Neuronal stem cell (in vitro differentiated cells): ENCODE results near the gene CDSN.
"Not testable (repeated sequence)": the region's sequence is repeated elsewhere in the genome, so short reads cannot be mapped to it uniquely, and the experiment has no call there.

Experiments used
- DNase-seq: peaks from one replicate; pipeline ENCODE4 v3.0.0-alpha.2; 2013; ENCODE audit warnings: low spot score
- H2AFZ ChIP-seq: one replicate; pipeline ENCODE4 v1.6.1; 2013; ENCODE audit warnings: mild to moderate bottlenecking, low read length, inconsistent platforms
- H2AK5ac ChIP-seq: 2 replicates; pipeline ENCODE4 v1.6.1; 2013; ENCODE audit warnings: low read depth, mild to moderate bottlenecking, inconsistent platforms, low read length, moderate library complexity, mixed read lengths
- H2BK120ac ChIP-seq: 2 replicates; pipeline ENCODE4 v1.6.1; 2013; ENCODE audit warnings: low read depth, mild to moderate bottlenecking, inconsistent platforms, low read length, moderate library complexity, mixed read lengths
- H2BK12ac ChIP-seq: one replicate; pipeline ENCODE4 v1.6.1; 2013; ENCODE audit warnings: low read length, inconsistent platforms
- H2BK15ac ChIP-seq: 2 replicates; pipeline ENCODE4 v1.6.1; 2013; ENCODE audit warnings: mild to moderate bottlenecking, low read length, inconsistent platforms, mixed read lengths
- H2BK5ac ChIP-seq: one replicate; pipeline ENCODE4 v1.6.1; 2013; ENCODE audit warnings: inconsistent platforms, mild to moderate bottlenecking, low read length, moderate library complexity
- H3K14ac ChIP-seq: one replicate; pipeline ENCODE4 v1.6.1; 2013; ENCODE audit warnings: low read length, inconsistent platforms
- H3K18ac ChIP-seq: 2 replicates; pipeline ENCODE4 v1.6.1; 2013; ENCODE audit warnings: low read length, inconsistent platforms
- H3K23ac ChIP-seq: 2 replicates; pipeline ENCODE4 v1.6.1; 2013; ENCODE audit warnings: low read depth, mild to moderate bottlenecking, mixed read lengths, low read length, inconsistent platforms; ENCODE audit not compliant: poor library complexity
- H3K27ac ChIP-seq: replicated peaks from 3 replicates; pipeline ENCODE4 v1.5.1; 2013; ENCODE audit warnings: low read length, inconsistent platforms
- H3K27me3 ChIP-seq, 3 experiments: 2 replicates each; pipeline ENCODE4 v1.6.1; 2013; ENCODE audit warnings: low read length in 3 of 3, mild to moderate bottlenecking in 2 of 3, inconsistent platforms in 1 of 3, low read depth in 1 of 3, mixed read lengths in 1 of 3, moderate library complexity in 1 of 3; ENCODE audit not compliant: control insufficient read depth in 3 of 3, insufficient read depth in 3 of 3
- H3K36me3 ChIP-seq, 2 donors: replicated peaks in 1 of 2; 2 replicates each; pipeline ENCODE4 v1.6.1; 2013; ENCODE audit warnings: low read length in 2 of 2; ENCODE audit not compliant: control insufficient read depth in 2 of 2, insufficient read depth in 2 of 2
- H3K4ac ChIP-seq: 2 replicates; pipeline ENCODE4 v1.6.1; 2013; ENCODE audit warnings: inconsistent platforms, mild to moderate bottlenecking, low read length, moderate library complexity
- H3K4me1 ChIP-seq, 2 donors: 1 replicate in 1 of 2; 2 replicates in 1 of 2; pipeline ENCODE4 v1.6.1; 2013; ENCODE audit warnings: low read length in 2 of 2, low read depth in 1 of 2; ENCODE audit not compliant: control insufficient read depth in 2 of 2, insufficient read depth in 1 of 2
- H3K4me2 ChIP-seq: one replicate; pipeline ENCODE4 v1.6.1; 2013; ENCODE audit warnings: mild to moderate bottlenecking, low read length, inconsistent platforms; ENCODE audit not compliant: insufficient read depth, poor library complexity, severe bottlenecking
- H3K4me3 ChIP-seq, 2 donors: 2 replicates each; pipeline ENCODE4 v1.5.1; 2013; ENCODE audit warnings: low read length in 2 of 2, mild to moderate bottlenecking in 2 of 2, inconsistent platforms in 1 of 2, moderate library complexity in 1 of 2
- H3K79me1 ChIP-seq: one replicate; pipeline ENCODE4 v1.6.1; 2013; ENCODE audit warnings: low read depth, mild to moderate bottlenecking, inconsistent platforms, low read length, moderate library complexity
- H3K9ac ChIP-seq: one replicate; pipeline ENCODE4 v1.6.1; 2013; ENCODE audit warnings: mild to moderate bottlenecking, low read depth, low read length, inconsistent platforms; ENCODE audit not compliant: poor library complexity
- H3K9me3 ChIP-seq, 2 donors: replicated peaks in 1 of 2; 2 replicates each; pipeline versions ENCODE3 to v1.6.1; 2013; ENCODE audit warnings: low read length in 2 of 2, mild to moderate bottlenecking in 2 of 2, inconsistent platforms in 1 of 2, low read depth in 1 of 2, mixed read lengths in 1 of 2, moderate library complexity in 1 of 2; ENCODE audit not compliant: control insufficient read depth in 2 of 2, insufficient read depth in 1 of 2
- H4K8ac ChIP-seq: one replicate; pipeline ENCODE4 v1.6.1; 2013; ENCODE audit warnings: low read depth, mild to moderate bottlenecking, inconsistent platforms, low read length, moderate library complexity
- H4K91ac ChIP-seq: one replicate; pipeline ENCODE4 v1.6.1; 2013; ENCODE audit warnings: low read length, low read depth, mild to moderate bottlenecking, inconsistent platforms; ENCODE audit not compliant: poor library complexity
- WGBS, 2 donors: extraction: QIAGEN DNeasy Blood & Tissue Kit; methylation state at CpG; one replicate each; pipeline ENCODE4 v1.1.7; 2013; ENCODE audit warnings: missing lambda C conversion rate in 2 of 2, mixed read lengths in 1 of 2; ENCODE audit not compliant: insufficient read length in 2 of 2, insufficient replicate concordance in 1 of 2; ENCODE audit errors: extremely low coverage in 2 of 2; 5-methylcytosine and 5-hydroxymethylcytosine counted together

The CDSN gene

GRCh38 chr6:31074401-31074800, 45.8 kb downstream of the CDSN start:
- Histone ChIP-seq H3K18ac (no peak overlapping the region), H3K27me3 (no peaks in the 10 kb centered on the region), H2BK15ac (no peak overlapping the region), H3K79me1 (no peaks in the 10 kb centered on the region), H3K36me3 (no peaks in the 10 kb centered on the region), H2AFZ (no peak overlapping the region), H3K4me2 (no peak overlapping the region), H2BK5ac (no peak overlapping the region), H4K8ac (no peak overlapping the region), H3K14ac (no peak overlapping the region), H3K4me1 (peaks cover 5 to 9% of the 10 kb centered on the region in 2 donors), H3K9ac (no peak overlapping the region), H4K91ac (no peak overlapping the region), H3K4me3 (no peak overlapping the region), H2AK5ac (no peak overlapping the region), H3K4ac (no peak overlapping the region), H3K9me3 (no peaks in the 10 kb centered on the region), H2BK12ac (no peak overlapping the region), H3K27ac (no peak overlapping the region), H2BK120ac (no peak overlapping the region), H3K23ac (no peak overlapping the region)
- WGBS, 2 donors: no CpG with 5 or more reads among the region's 4 CpGs
- no peak for DNase-seq

- H3K27ac ChIP-seq: no peak overlapping the region
- no peaks in the 10 kb centered on the region for H3K79me1 ChIP-seq
- peak; percentile 59 for DNase-seq
These were observed 49.5 kb downstream of the CDSN start for GRCh38 chr6:31070711-31071197.

DNA sequence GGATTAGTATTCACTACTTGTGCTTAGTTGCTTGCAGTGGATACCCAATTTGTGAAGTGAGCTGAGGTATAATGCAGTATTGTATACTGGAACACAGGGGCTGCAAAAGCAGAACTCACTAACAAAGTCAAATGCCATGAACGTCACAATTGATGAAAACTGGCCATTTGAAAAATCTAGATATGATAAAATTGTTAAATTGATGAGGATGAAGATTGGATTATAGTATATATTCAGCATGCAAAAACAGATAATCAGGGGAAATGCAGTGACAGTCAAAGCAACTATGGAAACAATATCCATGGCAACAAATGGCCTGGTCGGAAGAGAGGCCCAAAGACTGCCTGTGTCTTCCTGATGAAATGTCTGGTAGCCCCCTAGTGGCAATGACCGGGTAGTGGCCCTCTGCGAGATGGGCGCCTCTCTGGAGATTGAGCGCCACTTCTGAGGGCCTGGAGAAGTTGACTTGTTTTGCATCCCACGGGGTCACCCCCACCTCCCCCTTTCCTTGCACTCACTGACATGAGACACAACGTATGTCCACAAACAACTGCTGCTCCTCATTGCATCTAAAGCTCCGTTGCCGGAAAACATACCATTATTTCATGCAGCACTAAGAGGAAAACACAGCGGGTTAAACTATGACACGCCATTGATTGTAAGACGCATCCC, 51.4 kb downstream of the CDSN start:
- no CpG with 5 or more reads among the region's 13 CpGs for WGBS, 2 donors
- Histone ChIP-seq H3K9ac (no peak overlapping the region), H4K8ac (no peak overlapping the region), H2BK12ac (no peak overlapping the region), H2BK120ac (no peak overlapping the region), H2BK5ac (no peak overlapping the region), H4K91ac (no peak overlapping the region), H3K36me3 (no peaks in the 10 kb centered on the region), H2AFZ (no peak overlapping the region), H3K14ac (no peak overlapping the region), H3K9me3 (no peaks in the 10 kb centered on the region), H3K27ac (no peak overlapping the region), H2BK15ac (no peak overlapping the region), H3K27me3 (no peaks in the 10 kb centered on the region), H3K4me1 (peaks cover 6 to 15% of the 10 kb centered on the region in 2 donors), H2AK5ac (no peak overlapping the region), H3K4me3 (no peak overlapping the region), H3K18ac (no peak overlapping the region), H3K4me2 (no peak overlapping the region), H3K4ac (no peak overlapping the region), H3K79me1 (no peaks in the 10 kb centered on the region), H3K23ac (no peak overlapping the region)
- DNase-seq: peak; percentile 81

More at GRCh38 chr6:31070711-31071197, 49.5 kb downstream of the CDSN start:
- no peak overlapping the region for H2BK5ac ChIP-seq
- H3K4me1 ChIP-seq: peaks cover 6 to 15% of the 10 kb centered on the region in 2 donors
- peak overlapping the region; percentile 68 for H3K18ac ChIP-seq
- no peak overlapping the region for H3K4ac ChIP-seq
- H2AK5ac ChIP-seq: no peak overlapping the region
- no CpG with 5 or more reads among the region's 6 CpGs for WGBS, 2 donors
- no peak overlapping the region for H3K4me2 ChIP-seq
- H4K91ac ChIP-seq: no peak overlapping the region
- no peak overlapping the region for H2BK120ac ChIP-seq
- H2BK12ac ChIP-seq: no peak overlapping the region
- H3K9ac ChIP-seq: no peak overlapping the region
- H3K4me3 ChIP-seq: no peak overlapping the region
- H3K14ac ChIP-seq: no peak overlapping the region
- no peak overlapping the region for H3K23ac ChIP-seq
- H2AFZ ChIP-seq: peak overlapping the region; percentile 32
- H3K9me3 ChIP-seq: no peaks in the 10 kb centered on the region
- H3K36me3 ChIP-seq: no peaks in the 10 kb centered on the region
- H2BK15ac ChIP-seq: no peak overlapping the region
- no peak overlapping the region for H4K8ac ChIP-seq
- no peaks in the 10 kb centered on the region for H3K27me3 ChIP-seq

DNA sequence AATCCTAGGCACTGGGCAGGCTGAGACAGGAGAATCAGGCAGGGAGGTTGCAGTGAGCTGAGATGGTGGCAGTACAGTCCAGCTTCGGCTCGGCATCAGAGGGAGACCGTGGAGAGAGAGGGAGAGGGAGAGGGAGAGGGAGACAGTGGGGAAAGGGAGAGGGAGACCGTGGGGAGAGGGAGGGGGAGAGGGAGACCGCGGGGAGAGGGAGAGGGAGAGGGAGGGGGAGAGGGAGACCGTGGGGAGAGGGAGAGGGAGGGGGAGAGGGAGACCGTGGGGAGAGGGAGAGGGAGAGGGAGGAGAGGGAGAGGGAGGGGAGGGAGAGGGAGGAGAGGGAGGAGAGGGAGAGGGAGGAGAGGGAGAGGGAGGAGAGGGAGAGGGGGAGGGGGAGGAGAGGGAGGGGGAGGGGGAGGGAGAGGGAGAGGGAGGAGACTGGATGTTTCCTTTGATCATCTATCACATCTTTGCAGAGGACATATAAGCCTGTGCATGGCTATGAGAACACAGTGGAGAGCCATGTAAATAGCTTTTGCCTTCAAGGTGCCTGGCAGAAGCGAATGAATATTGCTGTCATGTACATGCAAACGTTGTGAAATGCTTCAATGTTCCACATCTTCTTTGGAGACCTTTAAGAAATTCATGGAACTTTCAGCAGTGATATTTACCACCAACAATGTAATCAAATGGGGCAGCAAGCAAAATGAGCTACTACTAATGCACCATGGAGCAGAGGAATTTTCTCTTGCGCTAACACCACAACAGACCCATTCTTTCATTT, 52.2 kb downstream of the CDSN start:
- not testable (repeated sequence) for DNase-seq, H2BK120ac ChIP-seq, H4K91ac ChIP-seq, H3K23ac ChIP-seq, H3K4ac ChIP-seq, H4K8ac ChIP-seq, H2AFZ ChIP-seq, H3K79me1 ChIP-seq, H2BK12ac ChIP-seq, H3K4me3 ChIP-seq, H3K4me2 ChIP-seq, H3K14ac ChIP-seq, H3K27ac ChIP-seq, H3K18ac ChIP-seq, H2BK15ac ChIP-seq, H3K9ac ChIP-seq, H2AK5ac ChIP-seq, H3K27me3 ChIP-seq, H3K36me3 ChIP-seq, H2BK5ac ChIP-seq, H3K9me3 ChIP-seq
- no CpG with 5 or more reads among the region's 11 CpGs for WGBS, 2 donors
- H3K4me1 ChIP-seq: peaks cover 6 to 15% of the 10 kb centered on the region in 2 donors
